HEK293T (cell line): Measurements from ENCODE around the gene PGGHG.

Source experiments
- ARNT ChIP-seq: fragments of 450-650 bp; IDR thresholded peaks from 2 replicates; pipeline ENCODE4 v1.6.1; 2017; ENCODE audit warnings: mild to moderate bottlenecking
- ELF4 ChIP-seq: fragments of 450-650 bp; IDR thresholded peaks from 2 replicates; pipeline ENCODE4 v1.6.1; 2017; ENCODE audit warnings: antibody characterized with exemption
- FOXM1 ChIP-seq: fragments of 450-650 bp; IDR thresholded peaks from 2 replicates; pipeline ENCODE4 v1.6.1; 2017; ENCODE audit warnings: mild to moderate bottlenecking, borderline replicate concordance
- SUZ12 ChIP-seq: fragments of 450-650 bp; IDR thresholded peaks from 2 replicates; pipeline ENCODE4 v1.6.1; 2016; ENCODE audit warnings: mild to moderate bottlenecking
- TF ChIP-seq, protein P1 (sequence below): fragments of 450-650 bp; IDR thresholded peaks from 2 replicates; pipeline ENCODE4 v1.6.1; 2016

GRCh38 chr11:272931-273198 lies 16.1 kb upstream of the PGGHG start:
- no peak for TF ChIP-seq ARNT
- TF ChIP-seq ELF4: no peak
- no peak for TF ChIP-seq FOXM1
- TF ChIP-seq, protein P1, sequence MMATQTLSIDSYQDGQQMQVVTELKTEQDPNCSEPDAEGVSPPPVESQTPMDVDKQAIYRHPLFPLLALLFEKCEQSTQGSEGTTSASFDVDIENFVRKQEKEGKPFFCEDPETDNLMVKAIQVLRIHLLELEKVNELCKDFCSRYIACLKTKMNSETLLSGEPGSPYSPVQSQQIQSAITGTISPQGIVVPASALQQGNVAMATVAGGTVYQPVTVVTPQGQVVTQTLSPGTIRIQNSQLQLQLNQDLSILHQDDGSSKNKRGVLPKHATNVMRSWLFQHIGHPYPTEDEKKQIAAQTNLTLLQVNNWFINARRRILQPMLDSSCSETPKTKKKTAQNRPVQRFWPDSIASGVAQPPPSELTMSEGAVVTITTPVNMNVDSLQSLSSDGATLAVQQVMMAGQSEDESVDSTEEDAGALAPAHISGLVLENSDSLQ: no peak
- no peak for TF ChIP-seq SUZ12
